ENCODE measurements around the gene ERICH3. TPM values are rescaled to one million over a fixed set of nuclear protein-coding genes. Genes with fewer than 3 reads are reported as not detected.

The ERICH3 gene
- total RNA-seq, 2 donors from 2014 or later = not detected

DNA sequence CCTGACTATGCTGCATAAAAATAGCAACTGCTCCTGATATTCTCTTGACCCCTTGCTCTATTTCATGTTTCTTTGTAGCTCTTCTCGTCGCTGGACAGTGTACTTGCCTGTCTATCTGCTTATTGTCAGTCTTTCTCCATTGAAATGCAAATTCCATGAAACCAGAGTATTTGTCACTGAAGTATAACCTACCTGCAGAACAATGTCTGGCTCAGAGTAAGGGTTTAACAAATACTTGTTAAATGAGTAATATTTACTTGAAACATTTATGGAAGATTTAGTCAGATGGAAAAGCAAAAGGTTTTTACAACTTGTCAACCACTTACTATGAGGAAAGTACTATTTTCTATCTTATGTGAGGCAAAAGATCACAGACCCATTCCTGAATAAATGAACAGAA is 19.9 kb upstream of the ERICH3 start:
- Histone ChIP-seq H3K36me3 (ENCODE audit: control insufficient read depth, insufficient read depth, low read length) (no peaks in the 10 kb centered on the region), H3K4me3 (ENCODE audit: low read length) (no peak overlapping the region), H3K4me1 (ENCODE audit: control insufficient read depth, insufficient read depth, low read length) (no peaks in the 10 kb centered on the region), H3K9ac (ENCODE audit: extremely low read depth, low read length, poor library complexity, severe bottlenecking) (no peak overlapping the region), H3K27me3 (ENCODE audit: control insufficient read depth, insufficient read depth, low read length, poor library complexity, severe bottlenecking) (no peaks in the 10 kb centered on the region), H3K9me3 (ENCODE audit: control insufficient read depth, low read length) (no peaks in the 10 kb centered on the region), H3K27ac (ENCODE audit: low read depth, low read length) (no peak overlapping the region)
- no peaks in the 10 kb centered on the region for H3K36me3 Mint-ChIP-seq (ENCODE audit: low read depth)
- H3K9me3 Mint-ChIP-seq = no peaks in the 10 kb centered on the region
- 76 to 90% methylated on average over 2 of the region's 2 CpGs for WGBS, 2 experiments (ENCODE audit: insufficient coverage in 1 of 2, insufficient read length in 1 of 2)
- no peaks in the 10 kb centered on the region for H3K27me3 Mint-ChIP-seq (ENCODE audit: insufficient read depth)
- DNase-seq = no peak
- H3K27ac Mint-ChIP-seq = no peak overlapping the region
- H3K4me3 Mint-ChIP-seq = no peak overlapping the region
- H3K4me1 Mint-ChIP-seq = peaks cover 8% of the 10 kb centered on the region
- TF ChIP-seq, protein P1, sequence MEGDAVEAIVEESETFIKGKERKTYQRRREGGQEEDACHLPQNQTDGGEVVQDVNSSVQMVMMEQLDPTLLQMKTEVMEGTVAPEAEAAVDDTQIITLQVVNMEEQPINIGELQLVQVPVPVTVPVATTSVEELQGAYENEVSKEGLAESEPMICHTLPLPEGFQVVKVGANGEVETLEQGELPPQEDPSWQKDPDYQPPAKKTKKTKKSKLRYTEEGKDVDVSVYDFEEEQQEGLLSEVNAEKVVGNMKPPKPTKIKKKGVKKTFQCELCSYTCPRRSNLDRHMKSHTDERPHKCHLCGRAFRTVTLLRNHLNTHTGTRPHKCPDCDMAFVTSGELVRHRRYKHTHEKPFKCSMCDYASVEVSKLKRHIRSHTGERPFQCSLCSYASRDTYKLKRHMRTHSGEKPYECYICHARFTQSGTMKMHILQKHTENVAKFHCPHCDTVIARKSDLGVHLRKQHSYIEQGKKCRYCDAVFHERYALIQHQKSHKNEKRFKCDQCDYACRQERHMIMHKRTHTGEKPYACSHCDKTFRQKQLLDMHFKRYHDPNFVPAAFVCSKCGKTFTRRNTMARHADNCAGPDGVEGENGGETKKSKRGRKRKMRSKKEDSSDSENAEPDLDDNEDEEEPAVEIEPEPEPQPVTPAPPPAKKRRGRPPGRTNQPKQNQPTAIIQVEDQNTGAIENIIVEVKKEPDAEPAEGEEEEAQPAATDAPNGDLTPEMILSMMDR (conservative IDR thresholded peaks at IDR 0.05) = no peak

DNA sequence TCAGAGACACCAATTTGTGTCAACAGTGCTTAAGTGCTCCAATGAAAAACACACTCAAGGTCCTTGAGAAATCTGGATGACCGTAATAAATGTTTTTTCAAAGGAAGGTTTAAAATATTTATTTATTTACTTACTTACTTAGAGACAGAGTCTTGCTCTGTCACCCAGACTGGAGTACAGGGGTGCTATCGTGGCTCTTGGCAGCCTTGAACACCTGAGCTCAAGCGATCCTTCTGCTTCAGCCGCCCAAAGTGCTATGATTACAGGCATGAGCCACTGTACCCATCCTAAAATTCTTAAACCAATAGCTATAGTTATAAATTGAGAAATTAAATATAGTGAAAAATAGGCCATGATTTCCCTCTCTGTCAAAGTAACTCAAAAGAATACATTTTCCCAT is 17.3 kb upstream of the ERICH3 start:
- Histone ChIP-seq H3K4me3 (ENCODE audit: low read length) (no peak overlapping the region), H3K9ac (ENCODE audit: extremely low read depth, low read length, poor library complexity, severe bottlenecking) (no peak overlapping the region), H3K36me3 (ENCODE audit: control insufficient read depth, insufficient read depth, low read length) (no peaks in the 10 kb centered on the region), H3K9me3 (ENCODE audit: control insufficient read depth, low read length) (no peaks in the 10 kb centered on the region), H3K4me1 (ENCODE audit: control insufficient read depth, insufficient read depth, low read length) (peaks cover 5% of the 10 kb centered on the region), H3K27me3 (ENCODE audit: control insufficient read depth, insufficient read depth, low read length, poor library complexity, severe bottlenecking) (no peaks in the 10 kb centered on the region), H3K27ac (ENCODE audit: low read depth, low read length) (no peak overlapping the region)
- Mint-ChIP-seq H3K27me3 (ENCODE audit: insufficient read depth) (no peaks in the 10 kb centered on the region), H3K36me3 (ENCODE audit: low read depth) (no peaks in the 10 kb centered on the region), H3K4me3 (no peak overlapping the region), H3K4me1 (peaks cover 8% of the 10 kb centered on the region), H3K27ac (no peak overlapping the region), H3K9me3 (no peaks in the 10 kb centered on the region)
- WGBS, 2 experiments (ENCODE audit: insufficient coverage in 1 of 2, insufficient read length in 1 of 2) = 85% methylated on average over 4 of the region's 4 CpGs; no CpG with 5 or more reads in 1 of the 2 experiments
- DNase-seq = no peak
- TF ChIP-seq, protein P1 (conservative IDR thresholded peaks at IDR 0.05) = no peak

DNA sequence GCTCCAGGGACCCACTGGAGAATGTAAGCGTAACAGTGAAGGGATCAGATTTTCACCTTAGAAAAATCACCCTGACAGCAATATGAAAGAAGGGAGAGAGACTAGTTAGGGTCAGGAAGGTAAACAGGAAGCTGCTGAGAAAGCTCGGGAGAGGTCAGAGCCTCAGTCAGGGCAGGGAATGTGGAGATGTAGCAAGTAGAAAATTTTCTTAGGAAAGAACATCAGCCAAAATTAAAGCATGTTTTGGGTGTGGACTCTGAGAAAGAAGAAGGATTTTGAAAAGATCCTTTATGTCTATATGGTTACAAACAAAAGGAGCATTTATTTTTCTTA is 16.7 kb upstream of the ERICH3 start:
- Histone ChIP-seq H3K27me3 (ENCODE audit: control insufficient read depth, insufficient read depth, low read length, poor library complexity, severe bottlenecking) (no peaks in the 10 kb centered on the region), H3K27ac (ENCODE audit: low read depth, low read length) (no peak overlapping the region), H3K4me3 (ENCODE audit: low read length) (no peak overlapping the region), H3K9ac (ENCODE audit: extremely low read depth, low read length, poor library complexity, severe bottlenecking) (no peak overlapping the region), H3K4me1 (ENCODE audit: control insufficient read depth, insufficient read depth, low read length) (peaks cover 5% of the 10 kb centered on the region), H3K36me3 (ENCODE audit: control insufficient read depth, insufficient read depth, low read length) (no peaks in the 10 kb centered on the region), H3K9me3 (ENCODE audit: control insufficient read depth, low read length) (no peaks in the 10 kb centered on the region)
- TF ChIP-seq, protein P1 (conservative IDR thresholded peaks at IDR 0.05) = no peak
- peak; percentile 62 for DNase-seq
- Mint-ChIP-seq H3K27ac (peak overlapping the region; percentile 16), H3K9me3 (no peaks in the 10 kb centered on the region), H3K4me1 (peaks cover 8% of the 10 kb centered on the region), H3K36me3 (ENCODE audit: low read depth) (no peaks in the 10 kb centered on the region), H3K27me3 (ENCODE audit: insufficient read depth) (no peaks in the 10 kb centered on the region), H3K4me3 (no peak overlapping the region)
- WGBS, 2 experiments (ENCODE audit: insufficient coverage in 1 of 2, insufficient read length in 1 of 2) = 50 to 60% methylated on average over 1 to 2 of the region's 2 CpGs
